Transverse colon (tissue), 4 donors: Measurements from ENCODE around the gene AGT. TPM values are rescaled to one million over a fixed set of nuclear protein-coding genes. Genes with fewer than 3 reads are reported as not detected.

Source experiments
- DNase-seq: peaks from one replicate; pipeline ENCODE4 v3.0.0-alpha.2; 2019
- H3K27ac ChIP-seq, 4 donors: fragments of 200-600 bp; sonication (generic); 2 replicates each; pipeline ENCODE4 v1.5.1; 2016 to 2018; ENCODE audit warnings: inconsistent platforms in 4 of 4
- H3K27me3 ChIP-seq: fragments of 200-600 bp; sonication (generic); 2 replicates; pipeline ENCODE4 v1.5.1; 2017; ENCODE audit warnings: inconsistent platforms
- H3K36me3 ChIP-seq, 4 donors: fragments of 200-600 bp; sonication (generic); 2 replicates each; pipeline ENCODE4 v1.5.1; 2017 to 2019; ENCODE audit warnings: inconsistent platforms in 4 of 4
- H3K4me1 ChIP-seq, 4 donors: fragments of 200-600 bp; sonication (generic); 2 replicates each; pipeline ENCODE4 v1.5.1; 2017 to 2020; ENCODE audit warnings: inconsistent platforms in 4 of 4
- H3K4me3 ChIP-seq, 4 donors: fragments of 200-600 bp; sonication (generic); 1 replicate in 1 of 4; 2 replicates in 3 of 4; pipeline versions ENCODE4 v1.5.1 to v1.6.1; 2017 to 2019; ENCODE audit warnings: inconsistent platforms in 4 of 4
- H3K9me3 ChIP-seq, 2 donors: fragments of 200-600 bp; sonication (generic); 2 replicates each; pipeline ENCODE4 v1.5.1; 2017 to 2019; ENCODE audit warnings: inconsistent platforms in 2 of 2
- CTCF ChIP-seq, 5 experiments: fragments of 200-600 bp in 3 of 5; fragments of 450-650 bp in 2 of 5; sonication (generic) in 3 of 5; IDR thresholded peaks; 1 replicate in 2 of 5; 2 replicates in 3 of 5; pipeline ENCODE4 v1.5.1; 2016 to 2017; ENCODE audit warnings: antibody characterized with exemption in 5 of 5, inconsistent platforms in 3 of 5, mild to moderate bottlenecking in 2 of 5, moderate library complexity in 1 of 5
- EP300 ChIP-seq: sonication (generic); formaldehyde crosslinking; IDR thresholded peaks from one replicate; pipeline ENCODE4 v1.6.1; 2017; ENCODE audit warnings: antibody characterized with exemption, low read depth
- POLR2A ChIP-seq: fragments of 450-650 bp; IDR thresholded peaks from one replicate; pipeline ENCODE4 v1.6.1; 2016; ENCODE audit warnings: antibody characterized with exemption, mild to moderate bottlenecking, moderate library complexity
- POLR2AphosphoS5 ChIP-seq, 3 donors: sonication (generic); formaldehyde crosslinking; IDR thresholded peaks; one replicate each; pipeline ENCODE4 v1.6.1; 2016; ENCODE audit warnings: antibody characterized with exemption in 3 of 3
- WGBS, 2 donors: methylation state at CpG; one replicate each; pipeline ENCODE4 v1.1.5; 2018; ENCODE audit warnings: low coverage in 1 of 2; 5-methylcytosine and 5-hydroxymethylcytosine counted together
- in situ Hi-C, 4 donors: fragments of 200-750 bp; cut with MboI; loops; one replicate each; pipeline versions ENCODE4 v1.15.0 to v1.15.1; 2017; ENCODE audit warnings: low sequenced_read_pairs in 3 of 4, low pct_ligation_motif_present in 1 of 4, low pct_unique_long_range_greater_than_20kb in 1 of 4
- intact Hi-C: fragments of 100-400 bp; cut with DNase I; formaldehyde crosslinking; loops from one replicate; pipeline ENCODE4 v1.15.1; 2023; ENCODE audit warnings: low total_unique reads
- total RNA-seq, 4 donors: library from RNA; depleted of rRNA; stranded (reverse); fragments of >200 nt; gene quantifications; one replicate each; pipeline ENCODE4 v1.1.0, GENCODE V29; 2016

AGT gene
- total RNA-seq, 4 donors from 2014 or later: 0.60 to 1.7 (median 0.90) TPM

GRCh38 chr1:230753586-230754251 is 39.8 kb upstream of the AGT start:
- no peaks in the 10 kb centered on the region for H3K36me3 ChIP-seq
- H3K4me3 ChIP-seq: peak overlapping the region in 1 of 4 donors; percentile 30
- no peaks in the 10 kb centered on the region for H3K27me3 ChIP-seq
- peak; percentile 71 for DNase-seq
- intact Hi-C loops: no loop called here
- H3K27ac ChIP-seq: peak overlapping the region; percentile 68 to 89 (median 77)
- no peak for TF ChIP-seq EP300
- TF ChIP-seq POLR2A: peak; percentile 36
- TF ChIP-seq POLR2AphosphoS5 (IDR thresholded peaks at IDR 0.05): peak in 1 of 3 donors; percentile 24
- TF ChIP-seq CTCF (IDR thresholded peaks at IDR 0.05): no peak
- H3K4me1 ChIP-seq: peaks cover 2 to 39% (median 33%) of the 10 kb centered on the region in 4 donors
- no peaks in the 10 kb centered on the region for H3K9me3 ChIP-seq
- 10 to 23% methylated on average over 2 to 24 of the region's 24 CpGs for WGBS, 2 donors
- in situ Hi-C loops: loop anchor here in 1 of 4 donors (25.0 kb wide), 1 partner anchor 91 kb away; no protein-coding TSS in a partner anchor

- intact Hi-C loops: no loop called here
- H3K27ac ChIP-seq: peak overlapping the region; percentile 68 to 89 (median 77)
- H3K36me3 ChIP-seq: no peaks in the 10 kb centered on the region
Measured at GRCh38 chr1:230753191-230753585, 39.3 kb upstream of the AGT start.

GRCh38 chr1:230752407-230752806 is 38.5 kb upstream of the AGT start:
- H3K4me1 ChIP-seq: peaks cover 2 to 39% (median 33%) of the 10 kb centered on the region in 4 donors
- peak overlapping the region in 1 of 4 donors; percentile 10 for H3K4me3 ChIP-seq
- no peaks in the 10 kb centered on the region for H3K9me3 ChIP-seq
- TF ChIP-seq POLR2AphosphoS5 (IDR thresholded peaks at IDR 0.05) (no peak), CTCF (IDR thresholded peaks at IDR 0.05) (peak in 1 of 5 experiments; percentile 25)
- in situ Hi-C loops: loop anchor here in 1 of 4 donors (25.0 kb wide), 1 partner anchor 90 kb away; no protein-coding TSS in a partner anchor
- peak; percentile 88 for DNase-seq
- no peaks in the 10 kb centered on the region for H3K36me3 ChIP-seq
- WGBS, 2 donors: 47 to 50% methylated on average over 5 to 6 of the region's 6 CpGs
- no peaks in the 10 kb centered on the region for H3K27me3 ChIP-seq
- intact Hi-C loops: no loop called here
- H3K27ac ChIP-seq: peak overlapping the region; percentile 68 to 89 (median 77)

More at GRCh38 chr1:230753191-230753585, 39.3 kb upstream of the AGT start:
- Histone ChIP-seq H3K9me3 (no peaks in the 10 kb centered on the region), H3K27me3 (no peaks in the 10 kb centered on the region), H3K4me1 (peaks cover 2 to 39% (median 33%) of the 10 kb centered on the region in 4 donors), H3K4me3 (peak overlapping the region in 1 of 4 donors; percentile 30)
- DNase-seq: no peak
- TF ChIP-seq POLR2A (no peak), EP300 (no peak), POLR2AphosphoS5 (IDR thresholded peaks at IDR 0.05) (no peak), CTCF (IDR thresholded peaks at IDR 0.05) (no peak)
- WGBS, 2 donors: 69% methylated on average over 5 of the region's 5 CpGs; no CpG with 5 or more reads in 1 of the 2 donors
- in situ Hi-C loops: loop anchor here in 1 of 4 donors (25.0 kb wide), 1 partner anchor 91 kb away; no protein-coding TSS in a partner anchor

DNA sequence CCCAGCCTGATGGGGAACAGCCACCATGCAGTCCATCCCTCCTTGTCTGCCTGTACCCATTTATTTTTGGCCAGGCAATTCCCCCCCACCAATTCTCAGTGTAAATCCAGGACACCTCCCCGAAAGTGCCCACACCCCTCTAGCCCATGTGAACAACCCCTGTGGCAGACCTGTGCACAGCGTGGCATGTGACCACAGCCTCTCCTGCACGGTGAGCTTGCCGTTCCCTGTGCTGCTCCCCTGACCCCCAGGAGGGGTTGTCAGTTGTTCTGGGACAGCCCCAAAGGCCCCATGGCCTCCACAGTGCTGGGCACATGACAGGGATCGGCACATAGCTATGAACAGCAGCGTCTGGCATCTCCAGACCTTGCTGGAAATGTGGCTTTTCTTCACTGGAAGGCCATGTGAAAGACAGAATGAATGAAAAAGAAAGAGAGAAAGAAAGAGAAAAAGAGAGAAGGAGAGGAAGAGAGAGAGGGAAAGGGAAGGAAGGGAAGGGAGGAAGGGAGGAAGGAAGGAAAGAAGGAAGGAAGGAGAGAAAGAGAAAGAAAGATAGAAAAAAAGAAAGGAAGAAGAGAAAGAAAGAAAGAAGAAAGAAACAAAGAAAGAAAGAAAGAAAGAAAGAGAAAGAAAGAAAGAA is 37.2 kb upstream of the AGT start:
- H3K4me1 ChIP-seq: peaks cover 2 to 39% (median 33%) of the 10 kb centered on the region in 4 donors
- 38% methylated on average over 6 of the region's 6 CpGs; no CpG with 5 or more reads in 1 of the 2 donors for WGBS, 2 donors

More for the DNA sequence above, 37.2 kb upstream of the AGT start:
- DNase-seq: no peak
- in situ Hi-C loops: loop anchor here in 1 of 4 donors (25.0 kb wide), 1 partner anchor 89 kb away; no protein-coding TSS in a partner anchor
- TF ChIP-seq POLR2A: no peak
- TF ChIP-seq POLR2AphosphoS5 (IDR thresholded peaks at IDR 0.05): no peak
- peak in 1 of 5 experiments; percentile 14 for TF ChIP-seq CTCF (IDR thresholded peaks at IDR 0.05)
- no peak for TF ChIP-seq EP300
- Histone ChIP-seq H3K36me3 (no peaks in the 10 kb centered on the region), H3K9me3 (no peaks in the 10 kb centered on the region), H3K4me3 (no peak overlapping the region), H3K27ac (peak overlapping the region; percentile 61 to 89 (median 77)), H3K27me3 (no peaks in the 10 kb centered on the region)
- intact Hi-C loops: no loop called here
